GM21825 (cell line): Measurements from ENCODE around the gene SMIM12.

ENCODE experiments used
- ATAC-seq: cut with Tn5 transposase; IDR thresholded peaks from one replicate; pipeline ENCODE4 v1.9.1; 2021; ENCODE audit warnings: mild to moderate bottlenecking, moderate library complexity; ENCODE audit not compliant: unreplicated experiment

SMIM12 gene

GRCh38 chr1:34859446-34860200, at the start of gene SMIM12:
SMIM12 (minus strand) TSS chr1:34859749; CDS start chr1:34855977, 3,772 bp downstream.
- peak; percentile 91 for ATAC-seq

- no peak for ATAC-seq
These were observed 48.8 kb upstream of the SMIM12 start for GRCh38 chr1:34908369-34908768.

- no peak for ATAC-seq
These were observed 48.0 kb upstream of the SMIM12 start for GRCh38 chr1:34907487-34908090.

GRCh38 chr1:34906756-34907155, 47.2 kb upstream of the SMIM12 start:
- ATAC-seq: no peak

- ATAC-seq: no peak
These were observed 46.7 kb upstream of the SMIM12 start for GRCh38 chr1:34906222-34906621.

GRCh38 chr1:34905098-34905459, 45.5 kb upstream of the SMIM12 start:
- ATAC-seq: no peak

GRCh38 chr1:34904236-34905097, 44.9 kb upstream of the SMIM12 start:
- no peak for ATAC-seq

GRCh38 chr1:34901919-34902318, 42.4 kb upstream of the SMIM12 start:
- no peak for ATAC-seq

- ATAC-seq: no peak
These were observed 41.4 kb upstream of the SMIM12 start for GRCh38 chr1:34900775-34901502.

- ATAC-seq: no peak
These were observed 40.4 kb upstream of the SMIM12 start for GRCh38 chr1:34899906-34900305.

GRCh38 chr1:34899471-34899870, 39.9 kb upstream of the SMIM12 start:
- no peak for ATAC-seq

GRCh38 chr1:34898330-34898761, 38.8 kb upstream of the SMIM12 start:
- no peak for ATAC-seq

GRCh38 chr1:34896612-34897011, 37.1 kb upstream of the SMIM12 start:
- no peak for ATAC-seq

- no peak for ATAC-seq
These were observed 30.2 kb upstream of the SMIM12 start for GRCh38 chr1:34889705-34890104.

- ATAC-seq: no peak
These were observed 28.0 kb upstream of the SMIM12 start for GRCh38 chr1:34887593-34887992.

GRCh38 chr1:34885405-34886247, 26.1 kb upstream of the SMIM12 start:
- no peak for ATAC-seq

GRCh38 chr1:34884961-34885360, 25.4 kb upstream of the SMIM12 start:
- ATAC-seq: no peak

- ATAC-seq: no peak
These were observed 25.0 kb upstream of the SMIM12 start for GRCh38 chr1:34884536-34884935.

GRCh38 chr1:34879230-34879629, 19.7 kb upstream of the SMIM12 start:
- no peak for ATAC-seq

- no peak for ATAC-seq
These were observed 16.9 kb upstream of the SMIM12 start for GRCh38 chr1:34876406-34876805.
